ENCODE measurements around the gene NMNAT3. TPM values are rescaled to one million over a fixed set of nuclear protein-coding genes. Genes with fewer than 3 reads are reported as not detected.
"Not testable (repeated sequence)": the region's sequence is repeated elsewhere in the genome, so short reads cannot be mapped to it uniquely, and the experiment has no call there.

The NMNAT3 gene
- total RNA-seq, 1 experiment from 2014 or later = not detected

DNA sequence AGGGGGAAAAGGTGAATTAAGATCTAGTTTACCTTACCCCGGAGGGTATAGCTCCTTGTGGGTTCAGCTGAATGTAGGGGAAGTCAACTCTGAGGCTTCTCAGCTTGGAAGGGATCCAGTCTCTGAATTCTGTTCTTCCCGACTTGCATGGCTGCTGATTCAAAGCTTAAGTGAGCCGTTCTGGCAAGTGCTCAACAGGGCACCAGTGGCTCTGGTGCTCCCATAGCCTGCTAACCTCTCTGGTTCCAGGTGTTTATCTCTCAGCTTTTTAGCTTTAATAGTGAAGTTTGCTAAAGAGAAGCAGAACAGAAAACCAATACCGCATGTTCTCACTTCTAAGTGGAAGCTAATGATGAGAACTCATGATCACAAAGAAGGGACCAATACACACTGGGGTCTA is 92.0 kb downstream of the NMNAT3 start:
- DNase-seq (ENCODE audit: low read depth) = no peak

DNA sequence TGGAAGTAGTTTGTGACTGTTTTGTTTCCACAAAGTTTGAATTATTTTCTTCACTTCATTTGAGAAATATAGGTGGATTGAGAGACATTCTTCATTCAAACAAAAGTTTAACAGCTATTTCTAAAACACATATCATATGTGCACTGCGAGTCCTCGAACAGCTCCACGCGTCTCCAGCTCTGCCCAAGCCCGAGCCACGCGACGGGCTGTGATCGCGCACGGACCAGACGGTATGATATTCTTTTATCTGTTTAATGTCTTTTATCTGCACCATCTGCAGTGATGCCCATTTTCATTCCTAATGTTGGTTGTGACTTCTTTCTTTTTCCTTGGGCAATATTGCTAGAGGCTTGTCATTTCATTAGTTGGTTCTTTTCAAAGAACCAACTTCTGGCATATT is 94.1 kb downstream of the NMNAT3 start:
- DNase-seq (ENCODE audit: low read depth) = not testable (repeated sequence)

DNA sequence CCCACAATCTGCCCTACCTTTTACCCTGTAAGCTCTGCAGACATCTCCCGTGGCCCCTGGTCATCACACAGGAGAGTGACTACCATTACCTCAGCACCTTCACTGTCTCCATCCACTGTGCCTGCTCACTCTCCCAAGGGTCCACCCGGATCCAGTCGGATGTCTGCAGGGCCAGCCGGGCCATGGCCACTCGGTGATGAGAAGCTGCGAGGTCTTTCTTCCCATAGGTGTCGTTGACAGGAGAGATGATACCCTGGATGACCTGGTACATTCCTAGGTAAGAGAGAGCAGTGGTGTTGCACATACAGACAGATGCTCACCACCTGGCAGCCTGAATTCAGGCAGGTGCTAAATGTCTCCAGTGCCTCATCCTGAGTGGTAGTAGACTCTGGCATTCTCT is 99.0 kb downstream of the NMNAT3 start:
- no peak for DNase-seq (ENCODE audit: low read depth)

DNA sequence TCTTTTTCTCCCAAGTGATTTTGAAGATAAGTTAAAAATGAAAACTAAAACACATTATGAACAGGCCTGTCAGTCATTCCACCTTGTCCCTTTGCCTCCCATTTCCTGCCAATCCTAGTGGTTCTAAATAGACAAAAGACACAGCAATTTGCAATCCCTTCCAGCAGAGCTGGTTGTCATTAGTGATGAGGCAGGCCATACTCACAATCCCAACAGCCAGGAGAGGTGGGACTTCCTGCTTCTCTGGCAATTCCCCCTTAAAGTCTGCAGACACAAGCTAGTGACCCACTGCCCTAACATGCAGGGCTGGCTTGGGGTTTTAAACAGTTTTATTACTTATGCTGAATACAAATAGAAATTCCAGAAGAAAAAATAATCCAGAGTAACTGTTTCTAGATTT is 99.9 kb downstream of the NMNAT3 start:
- no peak for DNase-seq (ENCODE audit: low read depth)

DNA sequence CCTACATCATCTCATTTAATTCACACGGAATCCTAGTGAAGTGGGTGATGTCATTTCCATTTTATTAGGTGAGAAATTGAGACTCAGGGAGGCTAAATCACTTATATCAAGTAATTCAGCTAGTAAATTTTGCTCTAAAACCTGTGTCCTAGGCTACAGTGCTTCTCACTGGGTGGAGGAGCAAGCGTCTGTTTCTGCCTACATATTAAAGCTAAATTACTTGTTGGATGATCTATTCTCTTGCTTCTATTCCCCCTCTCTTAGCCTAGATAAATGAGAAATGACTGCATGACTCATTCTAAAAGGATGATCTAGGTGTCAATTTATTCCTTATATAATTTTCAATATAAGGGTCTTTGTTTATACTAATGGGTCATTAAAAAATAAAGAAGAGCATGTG is 100.4 kb downstream of the NMNAT3 start:
- DNase-seq (ENCODE audit: low read depth) = no peak

DNA sequence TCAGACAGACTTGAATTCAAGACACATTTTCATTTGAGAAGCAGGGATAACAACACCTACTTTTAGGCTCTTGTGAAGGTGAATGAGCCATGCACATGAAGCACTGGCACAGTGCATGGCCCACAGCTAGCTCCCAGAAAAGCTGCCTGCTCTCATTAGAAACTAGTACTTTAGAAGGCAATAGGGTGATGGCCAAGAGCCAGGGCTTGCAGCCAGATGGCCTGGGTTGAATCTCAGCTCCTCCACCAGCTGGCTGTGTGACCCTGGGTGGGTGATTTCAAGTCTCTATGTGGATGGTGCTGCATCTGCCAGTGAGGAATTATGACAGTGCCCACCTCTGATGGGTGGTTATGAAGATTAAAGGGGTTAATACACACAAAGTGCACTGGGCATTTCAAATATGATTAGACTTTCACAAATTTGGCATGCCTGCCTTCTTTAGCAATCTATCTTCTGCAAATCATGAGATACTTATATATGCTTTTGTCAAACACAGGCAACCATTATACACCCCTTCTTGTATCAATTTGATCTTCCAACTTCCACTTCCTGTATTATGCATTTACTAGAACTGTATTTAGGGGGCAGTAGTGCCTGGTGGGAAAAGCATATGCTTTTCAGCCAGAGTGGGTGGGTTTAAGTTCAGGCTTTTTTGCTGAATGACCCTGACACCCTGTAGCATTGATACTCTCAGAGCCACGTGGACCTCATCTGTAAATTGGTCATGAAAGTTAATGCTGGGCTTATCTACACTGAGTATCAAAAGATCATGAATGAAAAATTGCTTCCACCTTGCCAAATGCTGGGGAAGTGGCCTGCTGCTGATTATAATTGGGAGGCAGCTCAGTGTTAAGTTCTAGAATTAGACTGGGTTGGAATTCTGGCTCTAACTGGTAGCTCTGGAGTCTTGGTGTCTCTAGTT is 103.5 kb downstream of the NMNAT3 start:
- no peak for DNase-seq (ENCODE audit: low read depth)

DNA sequence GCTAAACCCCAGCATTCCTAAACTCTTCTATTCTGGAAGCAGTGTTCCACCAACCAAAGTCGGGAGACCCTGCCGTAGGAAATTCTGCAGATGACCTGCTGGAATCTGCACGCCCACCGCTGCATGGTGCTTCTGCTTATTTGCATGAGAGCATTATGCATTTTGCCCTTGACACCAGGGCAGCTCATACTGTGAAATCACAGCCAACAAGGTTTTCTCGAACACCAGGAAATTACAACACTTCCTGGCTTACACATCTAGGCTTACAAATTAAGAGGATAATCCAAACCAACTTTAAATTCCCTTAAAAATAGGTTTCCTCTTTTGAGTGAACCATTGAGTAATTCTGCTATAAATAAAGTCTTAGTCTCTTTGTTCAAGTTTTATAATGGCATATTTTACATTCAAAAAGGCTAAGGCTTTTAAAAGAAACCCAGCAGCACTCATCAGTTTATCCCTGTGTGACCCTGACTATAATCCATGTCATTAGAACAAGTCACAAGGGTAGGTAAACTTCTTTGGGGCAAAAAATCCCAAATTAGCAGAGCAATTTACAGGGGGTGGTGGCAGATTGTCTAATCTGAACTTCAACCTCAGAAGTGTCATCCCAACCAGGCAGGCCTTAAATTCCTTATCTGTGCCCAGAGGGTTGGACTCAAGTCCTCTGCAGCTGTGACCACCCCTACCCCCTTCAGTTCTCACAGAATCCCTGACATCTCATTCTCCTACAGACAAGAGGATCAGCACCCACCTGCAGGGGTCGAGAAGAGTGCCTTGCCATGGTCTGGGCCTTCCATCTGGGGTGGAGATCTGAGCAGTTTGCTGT is 104.7 kb downstream of the NMNAT3 start:
- DNase-seq (ENCODE audit: low read depth) = no peak

DNA sequence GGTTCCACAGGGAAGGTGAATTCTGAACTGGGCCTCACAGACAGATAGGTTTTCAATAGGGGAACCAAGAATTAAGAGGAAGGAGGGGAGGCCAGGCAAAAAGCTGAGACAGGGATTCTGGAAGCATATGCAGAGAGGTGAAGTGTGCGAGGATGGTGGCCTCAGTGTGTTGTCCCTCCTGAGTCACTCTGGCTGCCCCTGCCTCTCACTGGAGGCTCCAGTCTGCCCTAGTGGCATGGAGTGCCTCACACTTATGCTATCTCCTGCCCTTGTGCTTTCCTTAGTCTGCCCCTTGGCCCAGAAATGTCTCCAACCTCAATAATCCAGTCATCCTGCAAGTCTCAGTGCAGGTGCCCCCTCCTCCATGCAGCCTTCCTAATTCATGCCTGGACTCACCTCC is 106.1 kb downstream of the NMNAT3 start:
- DNase-seq (ENCODE audit: low read depth) = no peak

DNA sequence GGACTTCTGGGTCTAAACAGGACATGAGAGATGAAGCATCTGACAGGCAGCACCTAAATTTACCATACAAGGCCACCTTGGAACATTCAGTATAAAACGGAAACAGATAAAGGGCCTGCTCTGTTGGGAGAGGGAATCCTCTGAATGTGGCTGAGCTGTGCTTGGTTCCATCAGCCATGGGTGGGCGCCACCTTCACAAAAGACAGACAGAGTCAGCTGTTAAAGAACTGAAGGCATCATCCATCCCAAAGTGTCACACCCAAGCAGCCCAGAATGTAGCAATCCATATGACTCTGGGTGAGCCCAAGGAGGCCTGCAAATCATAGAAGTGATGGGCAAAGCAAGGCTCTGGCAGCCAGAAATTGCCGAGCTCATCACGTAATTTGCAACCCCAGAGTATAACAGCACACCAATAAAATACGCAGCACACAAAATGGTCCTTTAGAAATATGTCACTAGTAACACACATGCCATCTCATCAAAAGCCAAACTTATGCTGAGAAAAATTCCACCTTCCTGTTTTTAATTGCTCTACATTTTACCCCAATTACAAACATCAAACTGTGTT is 113.4 kb downstream of the NMNAT3 start:
- DNase-seq (ENCODE audit: low read depth) = no peak

DNA sequence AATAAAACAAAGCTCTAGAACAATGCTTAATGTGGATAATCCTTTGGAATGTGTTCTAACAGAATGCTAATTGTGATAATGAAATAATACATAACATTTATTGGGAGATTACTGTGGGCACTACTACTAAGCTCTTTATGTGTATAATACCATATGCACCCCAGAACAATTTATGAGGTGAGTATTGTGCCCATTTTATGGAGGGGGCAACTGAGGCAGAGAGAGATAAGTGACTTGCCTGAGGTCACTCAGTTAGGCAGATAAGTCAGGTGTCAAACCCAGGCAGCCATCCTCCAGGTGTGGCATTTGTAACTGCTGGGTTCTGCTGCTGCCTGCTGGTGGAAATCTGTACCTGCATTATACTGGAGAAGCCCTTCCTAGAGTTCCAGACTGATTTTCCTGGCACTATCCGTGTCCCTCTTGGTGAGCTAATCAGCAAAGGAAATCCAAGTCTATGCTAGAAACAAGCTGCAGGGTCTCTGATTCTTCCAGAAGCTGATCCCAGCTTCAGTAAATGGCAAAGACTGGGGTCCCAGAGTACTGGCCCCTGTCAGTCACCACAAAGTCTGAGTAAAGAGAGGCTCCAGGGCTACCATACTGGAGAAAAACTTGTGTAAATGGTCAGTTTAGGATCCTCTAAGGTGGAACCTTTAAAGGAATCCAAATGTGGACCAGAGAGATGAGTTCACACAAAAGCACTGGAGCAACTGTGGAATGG is 115.7 kb downstream of the NMNAT3 start:
- DNase-seq (ENCODE audit: low read depth) = no peak

DNA sequence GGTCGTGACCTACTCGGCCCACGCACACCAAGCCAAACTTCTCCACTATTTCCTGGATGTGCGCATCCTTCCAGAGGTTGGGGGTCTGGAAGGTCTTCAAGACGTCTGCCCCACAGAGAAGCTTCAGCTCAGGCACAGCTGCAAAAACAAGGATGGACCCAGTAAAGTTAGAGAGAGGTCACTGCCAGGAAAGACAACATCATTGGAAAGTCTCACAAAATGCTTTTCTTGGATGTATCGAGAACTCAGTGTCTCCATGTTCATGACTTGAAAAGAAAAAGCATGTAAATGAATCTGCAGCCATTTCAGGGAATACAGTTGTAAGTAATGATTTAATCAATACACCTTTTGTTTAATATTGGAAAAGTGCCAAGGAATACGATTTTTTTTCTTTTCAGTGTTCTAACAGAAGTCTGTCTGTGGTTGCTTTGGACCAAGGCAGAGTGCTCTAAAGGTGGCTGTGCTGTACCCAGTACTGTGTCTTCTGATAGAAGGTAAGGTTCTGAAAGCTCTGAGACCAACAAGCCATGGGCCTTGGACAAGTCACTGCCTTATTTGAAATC is 116.4 kb downstream of the NMNAT3 start:
- DNase-seq (ENCODE audit: low read depth) = no peak

DNA sequence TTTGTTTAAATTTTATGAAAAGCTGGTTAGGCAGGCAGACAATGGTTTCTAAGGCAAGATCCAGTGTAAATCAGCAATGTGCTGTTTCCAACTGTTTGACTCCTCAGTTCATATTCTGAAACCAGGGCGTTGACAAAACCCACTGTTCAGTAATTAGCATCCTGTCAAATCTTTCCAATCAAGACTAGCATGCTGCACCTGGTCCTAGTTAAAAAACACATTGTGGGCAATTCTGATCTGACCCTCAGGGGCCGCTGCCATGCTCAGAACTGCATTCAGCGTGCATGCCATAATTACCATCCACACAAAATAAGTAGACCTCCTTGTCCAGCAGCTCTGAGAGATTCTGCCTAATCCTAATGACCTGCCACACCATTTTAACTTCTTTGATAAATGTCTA is 117.4 kb downstream of the NMNAT3 start:
- DNase-seq (ENCODE audit: low read depth) = no peak

DNA sequence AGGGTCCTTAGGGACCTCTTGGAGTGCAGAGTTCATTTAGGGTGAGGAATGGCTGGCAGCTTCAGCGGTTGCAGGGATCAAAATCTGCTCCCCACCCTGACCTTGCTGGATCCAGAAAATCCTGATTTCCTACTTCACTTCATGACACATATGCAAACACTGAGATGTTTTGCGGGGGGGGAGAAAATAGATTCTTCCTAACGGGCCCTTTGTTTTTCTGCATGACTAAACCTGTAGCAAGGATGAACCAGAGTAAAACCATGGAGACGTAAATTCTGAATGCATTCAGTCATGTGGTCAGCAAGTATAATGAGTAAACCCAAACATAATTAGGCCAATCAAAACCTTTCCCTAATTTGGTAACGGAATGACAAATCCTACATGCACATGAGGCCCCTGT is 118.2 kb downstream of the NMNAT3 start:
- no peak for DNase-seq (ENCODE audit: low read depth)

DNA sequence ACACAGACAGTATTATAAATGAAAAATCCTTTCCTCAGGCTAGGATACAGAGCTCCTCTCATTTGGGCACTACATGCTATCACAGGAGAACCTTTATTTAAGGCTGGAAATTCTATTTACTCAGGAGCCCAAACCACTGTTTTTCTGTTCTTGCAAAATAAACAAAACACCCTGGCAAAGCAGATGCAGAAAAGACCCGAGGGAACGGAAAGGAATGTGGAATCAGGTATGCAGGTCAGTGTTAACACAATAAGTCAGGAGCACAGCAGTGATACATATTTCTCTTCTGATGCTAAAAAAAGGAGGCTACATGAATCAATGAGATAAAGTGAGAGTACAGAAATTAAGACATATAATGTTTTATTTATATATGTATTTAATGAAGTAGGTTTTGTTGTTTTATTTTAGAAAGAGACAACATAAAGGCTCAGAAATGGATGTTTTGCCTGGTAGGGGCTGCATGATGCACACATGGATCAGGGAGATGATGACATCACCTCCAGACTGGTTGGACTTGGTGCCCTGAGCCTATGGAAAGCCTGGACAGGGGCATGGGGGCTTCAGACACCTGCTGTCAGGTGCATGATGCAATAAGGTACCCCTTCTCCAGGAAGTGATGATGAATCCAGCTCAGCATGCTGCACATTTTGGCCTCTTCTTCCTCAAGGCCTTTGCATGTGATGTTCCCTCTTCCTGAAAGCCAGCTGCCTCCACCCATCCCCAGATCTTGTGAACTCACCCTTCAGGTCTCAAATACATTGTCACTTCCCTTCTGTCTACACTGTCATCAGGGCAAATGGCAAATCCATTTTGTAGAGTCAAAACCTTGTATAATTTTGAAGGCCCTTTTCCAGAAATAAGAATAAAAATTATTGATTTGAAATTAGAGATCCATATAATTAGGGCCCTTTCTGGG is 119.2 kb downstream of the NMNAT3 start:
- no peak for DNase-seq (ENCODE audit: low read depth)

DNA sequence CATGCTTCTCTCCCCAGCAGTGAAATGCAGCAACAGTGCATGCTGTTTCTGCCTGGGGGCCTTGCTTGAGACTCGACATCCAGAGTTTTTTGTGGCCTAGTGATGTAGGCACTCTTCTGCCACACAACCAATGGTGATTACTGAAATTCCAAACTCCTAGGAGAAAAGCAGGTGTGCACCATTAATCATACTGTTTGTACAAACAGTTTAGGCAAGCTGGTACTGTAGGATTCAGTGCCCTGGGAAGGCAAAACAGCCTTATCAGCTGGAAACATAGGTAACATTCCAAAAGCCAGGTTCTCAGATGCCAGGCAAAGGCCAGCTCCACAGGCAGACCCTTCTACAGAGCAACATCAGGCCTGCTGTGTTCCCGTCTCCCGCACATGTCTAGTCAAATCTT is 120.7 kb downstream of the NMNAT3 start:
- DNase-seq (ENCODE audit: low read depth) = no peak

DNA sequence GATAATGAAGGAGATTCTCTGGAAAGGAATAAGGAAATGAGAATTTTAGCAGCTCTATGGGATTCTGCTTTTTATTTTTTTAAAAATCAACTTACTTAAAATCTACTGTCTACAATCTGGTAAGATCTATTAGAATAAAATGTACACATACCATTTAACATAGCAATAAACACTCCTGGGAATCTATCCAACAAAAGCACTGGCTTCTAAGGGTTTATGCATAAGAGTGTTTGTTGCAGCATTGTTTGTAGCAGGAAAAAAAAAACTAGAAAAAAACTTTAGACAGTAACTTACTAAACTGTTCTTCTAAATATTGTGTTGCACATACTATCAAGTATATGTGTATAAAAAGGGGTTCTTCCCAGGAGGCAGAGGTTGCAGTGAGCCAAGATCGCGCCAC is 122.5 kb downstream of the NMNAT3 start:
- DNase-seq (ENCODE audit: low read depth) = no peak

DNA sequence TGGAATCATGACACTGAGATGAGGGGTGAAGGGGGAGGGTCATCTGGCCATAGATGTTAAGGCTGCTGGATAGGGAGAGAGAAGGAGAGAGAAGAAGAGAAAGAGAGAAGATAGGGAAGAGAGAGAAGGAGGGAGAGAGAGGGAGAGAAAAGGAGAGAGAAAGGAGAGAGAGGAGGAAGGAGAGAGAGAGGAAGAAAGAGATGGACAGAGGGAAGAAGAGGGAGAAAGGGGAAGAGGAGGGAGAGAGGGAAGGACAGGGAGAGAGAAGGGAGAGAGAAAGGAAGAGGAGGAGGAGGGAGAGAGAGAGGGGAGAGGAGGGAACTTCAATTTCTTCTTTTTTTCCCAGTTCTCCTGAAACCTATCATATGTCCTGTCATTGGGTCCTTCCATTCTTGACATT is 123.1 kb downstream of the NMNAT3 start:
- no peak for DNase-seq (ENCODE audit: low read depth)

DNA sequence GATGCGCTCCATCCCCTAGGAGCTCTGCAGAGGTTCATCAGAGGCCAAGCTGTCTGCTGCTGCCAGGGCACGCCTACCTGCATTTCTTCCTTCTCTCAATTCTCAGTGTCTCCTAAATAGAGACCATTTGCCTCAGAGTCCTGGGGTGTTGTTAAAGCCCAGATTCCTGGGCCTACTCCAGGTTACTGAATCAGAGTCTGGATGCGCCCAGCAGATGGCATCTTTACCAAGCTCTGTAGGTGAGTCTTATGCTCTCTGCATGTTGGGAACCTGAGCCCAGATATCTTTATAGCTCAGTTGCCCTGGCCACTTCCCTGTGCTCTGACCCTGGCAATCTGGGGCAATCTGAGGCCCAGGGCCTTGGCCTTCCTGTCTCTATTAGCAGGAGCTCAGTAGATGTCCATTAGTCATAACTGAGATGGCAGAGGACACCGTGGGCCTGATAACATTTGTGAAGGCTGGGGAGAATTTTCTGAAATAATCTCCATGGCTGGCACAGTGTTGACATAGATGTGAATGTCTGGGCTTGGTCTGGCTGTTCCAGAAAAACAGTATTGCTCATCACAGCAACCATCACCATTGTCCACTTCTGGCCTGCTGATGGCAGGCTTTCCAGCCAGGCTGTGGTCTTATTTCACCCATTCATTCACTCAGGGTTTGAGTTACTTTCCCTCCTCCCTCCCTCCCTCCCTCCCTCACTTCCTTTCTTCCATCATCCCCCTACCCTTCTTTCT is 125.0 kb downstream of the NMNAT3 start:
- no peak for DNase-seq (ENCODE audit: low read depth)

DNA sequence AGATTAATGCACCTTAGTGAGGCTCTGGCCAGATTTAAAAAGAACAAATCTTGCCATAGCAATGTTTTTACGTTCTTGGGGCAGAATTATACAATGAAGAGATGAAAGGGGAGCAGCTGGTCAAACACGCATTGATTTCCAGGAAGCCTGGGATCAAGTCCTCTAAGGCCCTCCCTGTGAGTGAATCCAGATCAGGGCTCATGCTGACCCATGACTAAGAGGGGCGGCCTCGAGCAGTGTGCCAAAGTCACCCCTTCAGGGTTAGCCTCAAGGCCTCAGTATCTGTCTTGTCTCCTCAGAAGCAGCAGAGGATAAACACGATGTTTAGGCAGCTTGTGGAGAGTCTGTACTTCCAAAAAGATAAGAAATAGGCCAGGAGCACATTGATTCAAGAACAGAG is 129.0 kb downstream of the NMNAT3 start:
- no peak for DNase-seq (ENCODE audit: low read depth)

DNA sequence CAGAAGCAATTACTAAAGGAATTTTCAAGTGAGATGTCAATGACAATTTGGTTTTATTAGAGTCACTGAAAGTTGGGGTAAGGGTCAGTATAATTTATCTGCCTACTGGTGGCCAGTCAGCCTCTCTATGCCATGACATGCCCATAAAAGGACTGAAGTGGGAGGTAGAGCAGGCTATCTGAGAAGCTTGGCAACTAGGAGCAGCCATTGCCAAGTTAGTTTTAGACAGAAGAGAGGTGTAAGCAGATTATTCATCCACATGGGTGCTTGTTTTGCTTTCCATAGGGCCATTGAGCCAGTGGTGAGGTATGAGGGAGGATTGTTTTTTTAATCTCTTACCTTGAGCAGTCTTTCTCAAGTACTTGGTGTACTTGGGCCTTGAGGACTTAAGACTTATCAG is 130.1 kb downstream of the NMNAT3 start:
- DNase-seq (ENCODE audit: low read depth) = no peak

All from LHCN-M2 (cell line).